Stimulated activated CD8-positive, alpha-beta memory T cell treated with anti-CD3 and anti-CD28 coated beads, Interleukin-4, amount 100 ng/mL, for 24 hours (primary cell): ENCODE measurements around the gene EFHC2.

Experiments used
- DNase-seq: peaks from one replicate; pipeline ENCODE4 v3.0.0-alpha.2; 2020; ENCODE audit warnings: low read depth

Gene EFHC2

DNA sequence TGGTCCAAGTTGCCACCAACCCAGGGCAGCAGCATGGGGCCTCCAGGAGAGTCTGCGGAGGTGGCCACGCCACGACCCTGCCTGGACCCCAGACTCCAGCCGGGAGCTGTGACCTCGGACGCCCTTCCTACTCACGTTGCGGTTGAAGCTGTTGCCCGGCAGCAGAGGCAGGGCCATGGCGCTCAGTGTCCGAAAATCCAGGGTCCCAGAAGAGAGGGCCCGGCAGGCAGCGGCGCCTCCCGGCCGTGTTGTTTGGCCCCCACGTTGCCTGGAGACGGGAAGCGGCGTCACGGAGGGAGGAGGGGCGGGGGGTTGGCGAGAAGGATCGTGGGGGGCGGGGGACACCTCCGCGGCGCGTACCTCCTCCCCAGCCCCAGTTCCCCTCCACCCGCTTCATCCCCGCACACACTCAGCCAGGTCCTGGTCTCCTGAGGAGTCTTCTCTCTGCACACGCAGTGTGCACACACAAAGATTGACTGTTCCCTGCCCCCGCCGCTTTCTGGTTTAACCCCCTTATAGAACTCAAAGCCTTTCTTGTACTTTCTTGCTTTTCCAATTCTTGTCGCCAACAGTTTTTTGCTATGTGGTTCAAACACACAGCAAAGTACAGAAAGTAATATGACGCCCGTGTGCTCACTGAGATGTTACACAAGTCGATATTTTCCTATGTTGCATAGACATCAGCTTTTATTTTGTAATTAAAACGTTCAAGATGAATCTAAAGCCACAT, at the start of gene EFHC2:
Gene EFHC2, minus strand, starts transcription at position 261 of the 730 bp plus-strand sequence. Its CDS starts 84 bp downstream, at position 177.
- no peak for DNase-seq

GRCh38 chrX:44392767-44393166, 49.3 kb upstream of the EFHC2 start:
- DNase-seq: no peak

DNA sequence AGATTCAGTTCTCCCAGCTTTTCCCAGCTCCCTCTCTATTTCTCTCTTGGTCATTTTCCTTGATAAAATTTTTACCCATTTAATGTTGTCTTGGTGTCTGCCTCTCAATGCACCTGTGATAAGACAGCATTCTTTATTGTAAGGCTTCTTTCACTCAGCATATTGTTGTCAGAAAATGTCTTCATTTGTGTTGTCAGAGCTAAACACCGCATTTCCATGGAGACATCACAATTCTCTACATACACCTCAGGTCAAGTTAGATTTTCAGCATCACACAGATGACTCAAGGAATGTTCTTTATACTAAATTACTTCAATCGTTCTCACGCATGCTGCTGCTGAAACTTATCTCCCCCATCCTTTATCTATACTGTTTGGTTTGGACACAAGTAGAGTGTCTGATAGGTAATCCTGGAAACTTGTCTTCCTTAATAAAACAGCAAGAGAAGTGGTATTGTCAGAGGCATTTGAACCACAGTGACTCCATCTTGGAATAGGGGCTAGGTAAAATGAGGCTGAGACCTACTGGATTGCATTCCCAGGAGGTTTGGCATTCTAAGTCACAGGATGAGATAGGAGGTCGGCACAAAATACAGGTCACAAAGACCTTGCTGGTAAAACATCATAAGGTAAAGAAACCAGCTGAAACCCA, 41.3 kb upstream of the EFHC2 start:
- DNase-seq: no peak

GRCh38 chrX:44382871-44383270, 39.4 kb upstream of the EFHC2 start:
- DNase-seq: no peak

- DNase-seq: no peak
Observed at GRCh38 chrX:44352758-44353157, 9.3 kb upstream of the EFHC2 start.

DNA sequence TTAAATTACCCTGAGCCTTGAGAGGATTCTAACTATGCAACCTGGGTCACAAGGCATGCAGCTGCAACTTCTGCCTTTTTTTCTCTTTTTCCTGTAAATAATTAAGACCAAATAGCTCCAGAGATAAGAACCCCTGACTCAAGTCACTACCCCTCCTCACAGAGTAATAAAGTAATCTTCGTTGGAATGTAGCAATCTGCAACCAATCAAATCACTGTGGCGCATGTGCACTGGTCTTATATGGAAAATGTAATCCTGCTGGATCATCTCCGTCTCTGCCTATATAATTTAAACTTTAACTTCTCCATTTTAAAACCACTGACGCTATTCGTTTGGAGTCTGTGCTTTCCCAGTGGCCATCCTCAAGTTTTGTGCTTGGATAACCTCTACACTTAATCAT, 6.1 kb upstream of the EFHC2 start:
- no peak for DNase-seq

DNA sequence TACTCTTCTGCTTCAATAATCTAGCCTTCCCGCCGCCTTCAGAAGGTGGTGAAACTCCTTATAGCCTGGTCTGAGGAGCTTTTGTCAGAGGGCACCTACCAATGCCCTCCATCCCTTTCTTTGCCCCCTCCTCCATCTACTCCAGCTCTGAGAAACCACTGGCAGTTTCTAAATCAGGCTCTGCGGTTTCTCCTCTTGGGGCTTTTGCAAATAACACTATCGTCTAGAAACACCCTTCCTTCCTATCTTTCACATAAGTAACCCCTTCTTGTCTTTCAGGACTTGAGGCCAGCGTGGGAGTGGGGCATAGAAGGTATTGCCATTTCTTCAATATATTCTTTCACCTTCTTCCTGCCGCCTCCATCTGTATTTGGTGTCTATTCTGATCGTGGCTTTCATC, 1.2 kb upstream of the EFHC2 start:
- DNase-seq: no peak

DNA sequence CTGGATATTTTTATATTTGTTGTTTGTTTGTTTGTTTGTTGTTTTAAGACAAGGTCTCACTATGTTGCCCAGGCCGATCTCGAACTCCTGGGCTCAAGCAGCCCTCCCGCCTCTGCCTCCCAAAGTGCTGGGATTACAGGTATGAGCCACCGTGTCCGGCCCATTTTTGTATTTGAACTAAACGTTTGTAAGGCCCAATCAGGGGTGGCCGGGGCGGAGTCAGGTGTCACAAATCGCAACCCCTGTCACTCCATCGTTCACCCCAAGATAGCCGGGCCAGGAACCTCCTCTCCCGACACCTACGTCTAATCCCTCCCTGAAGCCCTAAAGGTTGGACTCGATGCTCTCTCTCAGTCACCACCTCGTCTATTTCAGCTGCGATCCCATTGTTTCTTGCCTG, 722 bp upstream of the EFHC2 start:
- peak; percentile 30 for DNase-seq

DNA sequence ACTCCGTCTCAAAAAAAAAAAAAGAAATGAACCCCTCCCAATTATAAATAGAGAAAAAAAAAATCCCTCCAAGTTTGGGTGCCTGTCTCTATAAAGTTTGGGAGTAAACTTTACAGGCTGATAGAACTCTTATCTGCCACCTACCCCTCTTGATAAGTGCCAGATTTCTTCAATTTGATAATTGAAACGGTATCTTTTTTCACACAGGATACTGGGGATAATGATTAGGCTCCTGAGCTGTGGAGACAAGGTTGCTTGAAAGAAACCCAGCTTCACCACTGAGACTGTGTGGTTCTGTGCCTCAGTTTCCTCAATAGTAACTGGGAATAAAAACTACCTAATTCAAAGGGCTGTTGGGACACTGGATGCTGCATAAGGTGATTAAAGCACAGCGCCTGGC, 606 bp downstream of the EFHC2 start:
- DNase-seq: no peak

DNA sequence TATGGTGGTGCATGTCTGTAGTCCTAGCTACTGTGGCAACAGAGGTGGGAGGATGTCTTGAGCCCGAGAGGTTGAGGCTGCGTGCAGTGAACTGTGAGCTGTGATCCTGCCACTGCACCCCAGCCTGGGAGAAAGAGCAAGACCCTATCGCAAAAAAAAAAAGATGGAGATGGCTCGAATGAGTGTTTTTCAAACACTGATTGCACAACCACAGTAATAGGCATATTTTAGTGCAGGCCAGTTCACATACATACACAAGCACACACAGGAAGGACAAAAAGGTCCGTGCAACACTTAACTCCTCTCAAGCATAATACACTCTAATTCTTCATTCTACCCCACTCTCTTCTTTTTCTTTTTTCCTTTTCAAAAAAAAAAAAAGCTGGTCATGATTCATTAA, 5.1 kb downstream of the EFHC2 start:
- no peak for DNase-seq

DNA sequence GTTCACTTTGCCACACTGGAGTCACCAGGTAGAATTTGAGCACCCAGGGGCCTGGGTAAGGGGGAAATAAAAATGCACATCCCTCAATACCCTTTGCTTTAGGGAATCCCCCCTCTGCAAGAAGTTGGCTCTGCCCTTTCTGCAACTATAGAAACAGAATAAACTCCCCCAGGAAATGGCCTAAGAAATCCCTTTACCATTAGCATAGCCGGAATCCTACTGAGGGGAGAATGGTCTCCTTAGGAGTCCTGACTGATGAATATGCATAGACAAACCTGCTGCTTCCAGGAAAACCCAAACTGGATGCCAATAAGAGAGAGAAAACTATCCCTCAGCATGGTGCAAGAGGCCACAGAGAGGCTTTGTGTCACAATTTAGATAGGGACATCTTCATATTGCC, 11.0 kb downstream of the EFHC2 start:
- DNase-seq: no peak

GRCh38 chrX:44330227-44330626, 13.2 kb downstream of the EFHC2 start:
- DNase-seq: no peak

DNA sequence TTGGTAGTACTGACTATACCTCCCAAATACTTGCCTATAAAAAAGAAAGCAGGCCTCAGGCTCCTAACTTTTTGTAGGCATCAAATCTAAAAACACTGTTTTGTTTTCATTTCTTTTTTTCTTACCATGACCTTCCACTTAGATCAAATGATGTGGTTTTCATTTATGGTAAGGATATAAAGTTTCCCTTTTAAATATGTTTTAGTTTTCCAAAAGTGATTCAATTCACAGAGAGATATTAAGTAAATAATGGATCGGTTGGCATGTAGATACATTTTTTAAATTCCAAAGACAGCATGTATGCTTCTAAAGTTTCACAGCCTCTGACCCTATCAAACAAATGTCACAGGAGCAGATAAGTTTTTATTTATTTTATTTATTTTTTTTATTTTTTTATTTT, 23.9 kb downstream of the EFHC2 start:
- DNase-seq: no peak

DNA sequence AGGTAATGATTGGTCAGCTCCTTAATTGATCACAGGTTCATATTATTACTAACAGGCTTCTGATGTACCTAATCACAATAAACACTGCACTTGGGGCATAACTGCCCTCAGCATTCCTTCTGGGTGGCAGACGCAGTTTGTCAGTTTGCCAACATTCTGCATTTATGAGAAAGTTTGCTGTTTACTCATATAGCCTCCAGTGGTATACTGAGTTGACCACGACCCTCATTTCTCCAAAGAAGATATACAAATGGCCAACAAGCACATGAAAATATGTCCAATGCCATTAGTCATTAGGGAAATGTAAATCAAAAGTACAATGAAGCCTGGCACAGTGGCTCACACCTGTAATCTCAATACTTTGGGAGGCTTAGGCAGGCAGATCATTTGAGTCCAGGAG, 26.3 kb downstream of the EFHC2 start:
- no peak for DNase-seq

DNA sequence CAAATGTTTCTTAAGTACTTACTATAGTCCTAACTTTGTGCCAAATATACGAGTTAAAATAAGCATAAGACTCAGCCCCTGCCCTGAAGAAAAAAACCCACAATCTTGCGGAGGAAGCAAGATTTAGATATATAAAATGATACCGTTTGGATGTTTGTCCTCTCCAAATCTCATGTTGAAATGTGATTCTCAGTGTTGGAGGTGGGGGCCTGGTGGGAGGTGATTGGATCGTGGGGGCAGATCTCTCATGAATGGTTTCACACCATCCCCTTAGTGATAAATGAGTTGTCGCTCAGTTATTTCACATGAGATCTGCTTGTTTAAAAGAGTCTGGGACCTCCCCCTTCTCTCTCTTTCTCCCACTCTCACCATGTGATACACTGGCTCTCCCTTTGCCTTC, 28.7 kb downstream of the EFHC2 start:
- DNase-seq: no peak

GRCh38 chrX:44314259-44314734, 29.2 kb downstream of the EFHC2 start:
- no peak for DNase-seq

DNA sequence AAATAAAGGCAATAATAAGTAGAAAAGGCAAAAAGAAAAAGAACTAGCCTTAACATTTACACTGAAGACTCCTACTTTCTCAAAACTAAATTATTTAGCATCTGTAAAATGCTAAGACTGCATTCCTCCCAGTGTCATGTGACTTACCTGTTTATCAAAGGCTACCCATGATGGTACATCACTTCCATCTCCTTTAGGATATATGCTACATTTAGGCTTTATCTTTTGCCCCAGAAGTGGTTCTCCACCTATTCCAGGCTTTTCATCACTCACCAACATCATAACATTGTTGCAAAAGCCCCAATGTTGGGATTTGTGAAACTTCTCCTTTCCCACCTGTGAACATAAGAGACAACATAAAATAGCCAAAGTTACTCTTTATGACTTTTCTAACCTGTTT, 31.1 kb downstream of the EFHC2 start:
- no peak for DNase-seq

DNA sequence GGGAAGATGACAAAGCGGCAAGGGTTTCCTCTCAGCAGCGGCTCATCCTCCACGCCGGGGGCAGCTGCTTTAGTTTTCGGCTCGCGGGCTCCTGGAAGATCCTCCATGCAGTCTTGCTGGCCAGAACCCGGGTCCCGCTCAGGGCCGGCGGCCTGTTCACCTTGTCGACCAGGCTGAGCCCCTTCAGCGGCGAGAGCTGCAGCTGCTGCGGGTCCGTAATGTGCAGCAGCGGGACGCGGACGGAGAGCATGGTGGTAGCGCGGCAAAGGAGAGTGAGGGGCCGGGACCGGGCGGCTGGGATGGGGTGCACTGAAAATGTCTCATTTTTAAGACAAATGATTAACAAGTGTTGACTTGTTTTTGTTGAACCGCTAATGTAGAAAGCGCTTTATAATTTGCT, 33.2 kb downstream of the EFHC2 start:
- no peak for DNase-seq

DNA sequence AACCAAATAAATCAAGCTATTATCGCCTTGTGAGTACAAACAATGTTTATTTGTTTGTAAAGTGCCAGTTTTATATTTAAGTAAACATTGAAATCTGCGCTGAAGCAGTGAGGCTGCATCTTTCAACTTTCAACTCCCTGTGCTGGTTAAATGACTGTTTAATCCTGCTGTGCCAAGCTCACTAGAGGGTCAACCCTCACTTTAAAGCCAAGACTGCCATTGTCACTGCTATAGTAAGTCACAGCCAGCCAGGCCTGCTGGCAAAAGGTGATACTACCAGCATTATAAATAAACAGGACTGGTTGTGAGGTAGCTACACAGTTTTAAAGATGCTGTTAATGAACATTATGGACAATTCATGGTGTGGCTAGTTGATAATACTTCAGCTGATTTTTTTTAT, 34.6 kb downstream of the EFHC2 start:
- no peak for DNase-seq

- no peak for DNase-seq
Observed at GRCh38 chrX:44306356-44306755, 37.1 kb downstream of the EFHC2 start.

GRCh38 chrX:44305921-44306320, 37.6 kb downstream of the EFHC2 start:
- no peak for DNase-seq

- DNase-seq: no peak
Observed at GRCh38 chrX:44303119-44303518, 40.4 kb downstream of the EFHC2 start.

- no peak for DNase-seq
Observed at GRCh38 chrX:44299177-44299576, 44.3 kb downstream of the EFHC2 start.
